Calu3 (cell line): ENCODE data around the gene EHD2. TPM values are rescaled to one million over a fixed set of nuclear protein-coding genes. Genes with fewer than 3 reads are reported as not detected.
"Not testable (repeated sequence)": the region's sequence is repeated elsewhere in the genome, so short reads cannot be mapped to it uniquely, and the experiment has no call there.

Experiments used
- Bru-seq: library from RNA; stranded (reverse); fragments of 400-500 nt; gene quantifications from one replicate; lab custom pipeline; 2021; lab: Mats Ljungman, UMichigan
- BruChase-seq, 2 experiments: library from RNA; stranded (reverse); fragments of 400-500 nt; gene quantifications; one replicate each; lab custom pipeline; 2021; lab: Mats Ljungman, UMichigan
- BruUV-seq: library from RNA; stranded (reverse); fragments of 400-500 nt; replicated peaks from 2 replicates; lab custom pipeline; 2021; lab: Mats Ljungman, UMichigan
- CTCF ChIA-PET: fragments of 300-600 bp; sonication (Branson Sonifier 250); formaldehyde crosslinking; loops from one replicate; lab custom pipeline; 2022; ENCODE audit warnings: antibody characterized with exemption; lab: Charles Lee
- DNase-seq: peaks from one replicate; pipeline ENCODE4 v3.0.0; 2022
- H3K27ac Mint-ChIP-seq: one replicate; pipeline ENCODE4 v1.8.0; 2022; ENCODE audit warnings: mixed read lengths; ENCODE audit not compliant: unreplicated experiment
- H3K27me3 Mint-ChIP-seq: one replicate; pipeline ENCODE4 v1.8.0; 2022; ENCODE audit warnings: mixed read lengths; ENCODE audit not compliant: unreplicated experiment
- H3K36me3 Mint-ChIP-seq: one replicate; pipeline ENCODE4 v1.8.0; 2022; ENCODE audit warnings: mild to moderate bottlenecking, moderate library complexity, mixed read lengths; ENCODE audit not compliant: insufficient read depth, unreplicated experiment
- H3K4me1 Mint-ChIP-seq: one replicate; pipeline ENCODE4 v1.8.0; 2022; ENCODE audit warnings: mild to moderate bottlenecking, low read depth, mixed read lengths; ENCODE audit not compliant: unreplicated experiment
- H3K4me3 Mint-ChIP-seq: one replicate; pipeline ENCODE4 v1.8.0; 2022; ENCODE audit warnings: mild to moderate bottlenecking, low read depth, moderate library complexity, mixed read lengths; ENCODE audit not compliant: unreplicated experiment
- H3K9me3 Mint-ChIP-seq: one replicate; pipeline ENCODE4 v1.8.0; 2022; ENCODE audit warnings: low read depth, mixed read lengths; ENCODE audit not compliant: unreplicated experiment
- intact Hi-C: fragments of 100-400 bp; cut with micrococcal nuclease; formaldehyde crosslinking; loops from one replicate; pipeline ENCODE4 v1.10.0; 2022; ENCODE audit not compliant: unreplicated experiment
- long read RNA-seq: library from polyadenylated mRNA; stranded (forward); transcript quantifications from one replicate; pipeline ENCODE4 v2.0.0, GENCODE V29; 2022
- total RNA-seq: library from RNA; stranded (reverse); gene quantifications from 2 replicates; pipeline ENCODE4 v1.2.3, GENCODE V29; 2022
- TF ChIP-seq, protein P1 (sequence below): fragments of 200-600 bp; IDR thresholded peaks from one replicate; pipeline ENCODE4 v1.8.0; 2022; ENCODE audit warnings: antibody characterized with exemption; ENCODE audit not compliant: unreplicated experiment

EHD2 gene, protein sequence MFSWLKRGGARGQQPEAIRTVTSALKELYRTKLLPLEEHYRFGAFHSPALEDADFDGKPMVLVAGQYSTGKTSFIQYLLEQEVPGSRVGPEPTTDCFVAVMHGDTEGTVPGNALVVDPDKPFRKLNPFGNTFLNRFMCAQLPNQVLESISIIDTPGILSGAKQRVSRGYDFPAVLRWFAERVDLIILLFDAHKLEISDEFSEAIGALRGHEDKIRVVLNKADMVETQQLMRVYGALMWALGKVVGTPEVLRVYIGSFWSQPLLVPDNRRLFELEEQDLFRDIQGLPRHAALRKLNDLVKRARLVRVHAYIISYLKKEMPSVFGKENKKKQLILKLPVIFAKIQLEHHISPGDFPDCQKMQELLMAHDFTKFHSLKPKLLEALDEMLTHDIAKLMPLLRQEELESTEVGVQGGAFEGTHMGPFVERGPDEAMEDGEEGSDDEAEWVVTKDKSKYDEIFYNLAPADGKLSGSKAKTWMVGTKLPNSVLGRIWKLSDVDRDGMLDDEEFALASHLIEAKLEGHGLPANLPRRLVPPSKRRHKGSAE
- total RNA-seq (52.3 and 71.5 TPM in 2 replicates), Bru-seq, nascent RNA (percentile 62 among the genes with signal in this experiment), BruChase-seq, experiment 1, labeled RNA remaining after a 6-hour chase (percentile 87 among the genes with signal in this experiment), BruChase-seq, experiment 2, labeled RNA remaining after a 2-hour chase (percentile 80 among the genes with signal in this experiment)
- long read RNA-seq, transcript EHD2-201 (6 exons, 3,585 nt) = major isoform, 39 of 144 reads
- long read RNA-seq, partial matches to known transcripts = 3 of 144 reads
- long read RNA-seq, other reads (novel, unspliced or antisense) = 99 of 144 reads

GRCh38 chr19:47713046-47714021, at the start of gene EHD2:
EHD2 (plus strand) TSS chr19:47713422; CDS start chr19:47716613, 3,191 bp downstream.
- intact Hi-C loops = loop anchor here (2.0 kb wide), 2 partner anchors 31 to 149 kb away; partner anchors contain the start of gene NOP53
- peak within 1 kb of the TSS; percentile 80 for H3K4me3 Mint-ChIP-seq
- peak; percentile 86 for DNase-seq
- no peaks in the 10 kb centered on the region for H3K9me3 Mint-ChIP-seq
- H3K27ac Mint-ChIP-seq = peak within 1 kb of the TSS; percentile 82
- TF ChIP-seq, protein P1, sequence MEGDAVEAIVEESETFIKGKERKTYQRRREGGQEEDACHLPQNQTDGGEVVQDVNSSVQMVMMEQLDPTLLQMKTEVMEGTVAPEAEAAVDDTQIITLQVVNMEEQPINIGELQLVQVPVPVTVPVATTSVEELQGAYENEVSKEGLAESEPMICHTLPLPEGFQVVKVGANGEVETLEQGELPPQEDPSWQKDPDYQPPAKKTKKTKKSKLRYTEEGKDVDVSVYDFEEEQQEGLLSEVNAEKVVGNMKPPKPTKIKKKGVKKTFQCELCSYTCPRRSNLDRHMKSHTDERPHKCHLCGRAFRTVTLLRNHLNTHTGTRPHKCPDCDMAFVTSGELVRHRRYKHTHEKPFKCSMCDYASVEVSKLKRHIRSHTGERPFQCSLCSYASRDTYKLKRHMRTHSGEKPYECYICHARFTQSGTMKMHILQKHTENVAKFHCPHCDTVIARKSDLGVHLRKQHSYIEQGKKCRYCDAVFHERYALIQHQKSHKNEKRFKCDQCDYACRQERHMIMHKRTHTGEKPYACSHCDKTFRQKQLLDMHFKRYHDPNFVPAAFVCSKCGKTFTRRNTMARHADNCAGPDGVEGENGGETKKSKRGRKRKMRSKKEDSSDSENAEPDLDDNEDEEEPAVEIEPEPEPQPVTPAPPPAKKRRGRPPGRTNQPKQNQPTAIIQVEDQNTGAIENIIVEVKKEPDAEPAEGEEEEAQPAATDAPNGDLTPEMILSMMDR = peak; percentile 99
- H3K27me3 Mint-ChIP-seq = no peaks in the 10 kb centered on the region
- peaks cover 44% of the 10 kb centered on the region for H3K36me3 Mint-ChIP-seq
- peaks cover 23% of the 10 kb centered on the region for H3K4me1 Mint-ChIP-seq
- CTCF ChIA-PET = interaction anchor here (0.6 to 2.4 kb wide), 17 partner anchors 11 to 285 kb away, joined by 3 to 34 read pairs (median 4); partner anchors contain the start of gene NOP53
- no TSS peak for BruUV-seq

GRCh38 chr19:47663435-47663910, 49.7 kb upstream of the EHD2 start:
- peak; percentile 16 for DNase-seq
- H3K27me3 Mint-ChIP-seq = no peaks in the 10 kb centered on the region
- CTCF ChIA-PET = interaction anchor here (0.6 to 1.0 kb wide), 3 partner anchors 148 to 542 kb away, joined by 3 read pairs; partner anchors contain the start of gene NAPA
- TF ChIP-seq, protein P1 = no peak
- H3K27ac Mint-ChIP-seq = peak overlapping the region; percentile 80
- peaks cover 59% of the 10 kb centered on the region for H3K4me1 Mint-ChIP-seq
- intact Hi-C loops = loop anchor here (5.0 kb wide), 1 partner anchor 61 kb away; no protein-coding TSS in a partner anchor
- no peaks in the 10 kb centered on the region for H3K9me3 Mint-ChIP-seq
- no TSS peak for BruUV-seq
- peaks cover 27% of the 10 kb centered on the region for H3K36me3 Mint-ChIP-seq
- peak overlapping the region; percentile 20 for H3K4me3 Mint-ChIP-seq

DNA sequence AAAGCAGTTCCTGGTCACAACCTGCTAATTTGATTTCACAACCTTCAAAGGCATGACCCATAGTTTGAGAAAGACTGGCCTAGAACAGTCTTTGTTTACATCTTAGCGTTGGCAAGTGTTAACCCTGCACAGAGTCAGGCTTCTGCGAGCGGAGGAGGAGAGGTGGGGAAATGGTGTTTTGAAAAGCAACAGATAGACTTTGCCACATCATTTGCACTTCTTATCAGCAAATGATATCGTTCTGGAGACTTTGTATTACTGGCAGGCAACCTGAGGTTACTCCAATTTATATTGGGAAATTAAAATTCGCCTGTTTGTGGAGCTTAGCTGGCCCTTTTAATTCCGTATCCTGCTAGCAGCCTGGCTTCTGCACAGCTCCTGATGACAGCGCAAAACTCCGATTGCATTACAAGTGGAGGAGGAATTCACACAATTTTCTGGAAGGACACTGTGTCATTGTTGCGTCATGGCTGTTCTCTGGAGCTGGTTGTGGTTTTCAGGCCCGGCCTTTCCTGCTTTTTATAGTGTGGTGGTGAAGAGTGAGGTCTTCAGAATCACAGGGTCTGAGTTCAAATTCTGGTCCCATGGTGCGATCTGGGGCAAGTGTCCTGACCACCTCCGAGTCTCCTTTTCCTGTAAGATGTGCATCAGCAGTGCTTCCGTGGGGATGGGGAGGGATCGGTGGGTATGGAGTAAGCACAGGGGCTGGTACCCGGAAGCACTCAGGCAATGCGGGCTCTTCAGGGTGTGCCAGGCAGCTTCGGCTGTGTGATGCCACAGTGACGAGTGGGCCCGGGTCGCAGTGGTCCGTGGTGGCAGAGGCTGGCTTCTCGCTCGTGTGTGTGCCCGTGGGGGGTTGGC, 49.1 kb upstream of the EHD2 start:
- intact Hi-C loops = loop anchor here (5.0 kb wide), 1 partner anchor 62 kb away; no protein-coding TSS in a partner anchor

DNA sequence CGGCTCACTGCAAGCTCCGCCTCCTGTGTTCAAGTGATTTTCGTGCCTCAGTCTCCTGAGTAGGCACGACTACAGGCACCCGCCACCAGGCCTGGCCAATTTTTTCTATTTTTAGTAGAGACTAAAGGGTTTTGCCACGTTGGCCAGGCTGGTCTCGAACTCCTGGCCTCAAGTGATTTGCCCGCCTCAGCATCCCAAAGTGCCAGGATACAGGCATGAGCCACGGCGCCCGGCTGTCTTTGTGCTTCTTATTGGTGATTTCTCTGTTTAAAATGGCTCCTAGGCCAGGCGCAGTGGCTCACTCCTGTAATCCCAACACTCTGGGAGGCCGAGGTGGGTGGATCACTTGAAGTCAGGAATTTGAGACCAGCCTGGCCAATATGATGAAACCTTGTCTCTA, 44.7 kb upstream of the EHD2 start:
- H3K27me3 Mint-ChIP-seq, H3K27ac Mint-ChIP-seq, CTCF ChIA-PET, H3K4me3 Mint-ChIP-seq, BruUV-seq, intact Hi-C loops, DNase-seq, H3K9me3 Mint-ChIP-seq: not testable (repeated sequence)
- Mint-ChIP-seq H3K4me1 (peaks cover 22% of the 10 kb centered on the region), H3K36me3 (peaks cover 11% of the 10 kb centered on the region)

More for the DNA sequence above, 49.1 kb upstream of the EHD2 start:
- TF ChIP-seq, protein P1 = no peak
- BruUV-seq = no TSS peak
- Mint-ChIP-seq H3K27ac (peak overlapping the region; percentile 80), H3K9me3 (no peaks in the 10 kb centered on the region), H3K4me3 (peak overlapping the region; percentile 20), H3K4me1 (peaks cover 52% of the 10 kb centered on the region), H3K27me3 (no peaks in the 10 kb centered on the region), H3K36me3 (peaks cover 22% of the 10 kb centered on the region)
- CTCF ChIA-PET = interaction anchor here (0.6 to 1.0 kb wide), 2 partner anchors 149 to 363 kb away, joined by 3 to 4 read pairs; partner anchors contain the start of gene NAPA
- DNase-seq = peak; percentile 52
